ENCODE data around the gene HOXA6. TPM values are rescaled to one million over a fixed set of nuclear protein-coding genes. Genes with fewer than 3 reads are reported as not detected.
A peak's percentile ranks its signal among the peaks of the same experiment; 100 is the strongest.

Gene HOXA6
- total RNA-seq, 1 donor, result 11.2 TPM

DNA sequence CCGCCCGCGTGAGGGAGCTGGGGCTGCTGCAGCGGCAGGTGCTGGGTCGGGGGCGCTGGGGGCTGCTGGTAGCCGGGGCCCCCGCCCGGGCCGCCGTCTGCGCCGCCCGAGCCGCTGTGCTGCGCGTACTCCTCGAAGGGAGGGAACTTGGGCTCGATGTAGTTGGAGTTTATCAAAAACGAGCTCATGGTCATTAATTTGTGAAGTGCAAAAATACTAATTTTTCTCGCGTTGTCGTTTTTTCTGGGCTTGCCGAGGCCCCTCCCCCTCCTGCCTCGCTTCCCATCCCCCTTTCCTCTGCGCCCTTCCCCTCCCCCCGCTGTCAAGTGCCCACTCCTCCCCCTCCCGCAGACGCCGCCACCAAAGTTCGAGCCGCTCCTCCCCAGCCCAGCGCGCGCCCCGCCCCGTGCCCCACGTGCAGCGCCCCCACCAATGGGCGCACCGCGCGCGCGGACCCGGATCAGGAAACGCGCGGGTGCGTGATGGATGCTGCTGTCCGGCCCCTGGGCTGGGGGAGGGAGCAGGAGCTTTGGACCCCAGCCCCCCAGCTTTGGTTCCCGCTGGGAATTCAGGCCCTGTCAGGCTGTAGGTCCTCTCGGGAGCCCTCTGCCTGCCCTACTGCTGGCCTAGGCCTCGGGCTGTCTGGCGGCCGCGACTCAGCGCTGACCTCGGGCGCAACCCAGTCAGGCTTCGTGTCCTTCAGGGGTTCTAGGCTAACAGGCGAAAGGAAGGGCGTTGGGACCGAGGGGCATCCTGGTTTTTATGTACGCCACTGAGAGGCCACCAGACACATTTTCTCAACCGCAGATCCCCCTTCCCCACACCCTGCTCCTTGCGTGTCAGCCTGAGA lies 16.8 kb downstream of the HOXA6 start, which contains the start of gene HOXA4:
TSS of gene HOXA4 (minus strand) at position 218 of the 850 bp plus-strand sequence. CDS start at position 194, 24 bp downstream.
- TF ChIP-seq, protein P1, sequence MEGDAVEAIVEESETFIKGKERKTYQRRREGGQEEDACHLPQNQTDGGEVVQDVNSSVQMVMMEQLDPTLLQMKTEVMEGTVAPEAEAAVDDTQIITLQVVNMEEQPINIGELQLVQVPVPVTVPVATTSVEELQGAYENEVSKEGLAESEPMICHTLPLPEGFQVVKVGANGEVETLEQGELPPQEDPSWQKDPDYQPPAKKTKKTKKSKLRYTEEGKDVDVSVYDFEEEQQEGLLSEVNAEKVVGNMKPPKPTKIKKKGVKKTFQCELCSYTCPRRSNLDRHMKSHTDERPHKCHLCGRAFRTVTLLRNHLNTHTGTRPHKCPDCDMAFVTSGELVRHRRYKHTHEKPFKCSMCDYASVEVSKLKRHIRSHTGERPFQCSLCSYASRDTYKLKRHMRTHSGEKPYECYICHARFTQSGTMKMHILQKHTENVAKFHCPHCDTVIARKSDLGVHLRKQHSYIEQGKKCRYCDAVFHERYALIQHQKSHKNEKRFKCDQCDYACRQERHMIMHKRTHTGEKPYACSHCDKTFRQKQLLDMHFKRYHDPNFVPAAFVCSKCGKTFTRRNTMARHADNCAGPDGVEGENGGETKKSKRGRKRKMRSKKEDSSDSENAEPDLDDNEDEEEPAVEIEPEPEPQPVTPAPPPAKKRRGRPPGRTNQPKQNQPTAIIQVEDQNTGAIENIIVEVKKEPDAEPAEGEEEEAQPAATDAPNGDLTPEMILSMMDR (IDR thresholded peaks at IDR 0.05; ENCODE audit: insufficient read depth, low read depth, low read length), result no peak
- peak within 1 kb of the TSS; percentile 63 for H3K4me3 ChIP-seq (ENCODE audit: low read depth, low read length)
- DNase-seq (ENCODE audit: low read depth), result peak; percentile 74

DNA sequence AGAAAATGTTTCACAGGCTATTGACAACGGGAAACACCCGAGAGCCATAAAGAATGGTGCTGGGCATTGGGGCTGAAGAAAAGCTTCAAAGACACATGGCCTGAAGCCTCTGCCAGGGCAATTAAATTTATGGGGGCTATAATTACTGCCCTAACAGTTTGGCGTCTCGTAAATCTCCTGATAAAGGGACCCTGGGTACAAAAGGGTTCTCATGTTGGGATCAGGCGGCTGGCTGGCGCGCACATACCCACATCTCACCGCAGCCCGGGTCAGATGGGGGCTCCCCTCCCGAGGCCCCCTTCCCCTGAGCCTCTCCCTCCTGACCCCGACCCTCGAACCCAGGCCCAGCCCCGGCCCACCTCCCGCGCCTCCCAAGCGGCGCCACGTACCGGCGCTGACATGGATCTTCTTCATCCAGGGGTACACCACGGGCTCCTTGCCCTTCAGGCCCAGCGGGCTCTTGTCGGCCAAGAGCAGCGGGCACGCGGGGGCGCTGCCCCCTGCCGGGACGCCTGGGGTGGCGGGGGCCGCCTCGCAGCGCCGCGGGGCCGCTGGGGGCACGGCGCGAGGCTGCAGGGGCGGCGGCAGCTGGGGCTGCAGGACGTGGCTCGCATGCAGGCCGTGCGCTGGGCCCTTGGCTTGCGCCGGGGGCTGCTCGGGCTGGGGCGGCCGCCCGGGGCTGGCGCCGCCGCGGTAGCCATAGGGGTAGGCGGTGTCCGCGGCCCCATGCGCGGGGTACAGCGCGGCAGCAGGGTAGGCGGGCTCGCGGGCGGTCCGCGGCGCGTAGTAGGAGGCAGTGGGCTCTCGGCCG lies 17.6 kb downstream of the HOXA6 start:
- DNase-seq (ENCODE audit: low read depth), result no peak
- H3K4me3 ChIP-seq (ENCODE audit: low read depth, low read length), result peak overlapping the region; percentile 63
- TF ChIP-seq, protein P1 (IDR thresholded peaks at IDR 0.05; ENCODE audit: insufficient read depth, low read depth, low read length), result no peak

DNA sequence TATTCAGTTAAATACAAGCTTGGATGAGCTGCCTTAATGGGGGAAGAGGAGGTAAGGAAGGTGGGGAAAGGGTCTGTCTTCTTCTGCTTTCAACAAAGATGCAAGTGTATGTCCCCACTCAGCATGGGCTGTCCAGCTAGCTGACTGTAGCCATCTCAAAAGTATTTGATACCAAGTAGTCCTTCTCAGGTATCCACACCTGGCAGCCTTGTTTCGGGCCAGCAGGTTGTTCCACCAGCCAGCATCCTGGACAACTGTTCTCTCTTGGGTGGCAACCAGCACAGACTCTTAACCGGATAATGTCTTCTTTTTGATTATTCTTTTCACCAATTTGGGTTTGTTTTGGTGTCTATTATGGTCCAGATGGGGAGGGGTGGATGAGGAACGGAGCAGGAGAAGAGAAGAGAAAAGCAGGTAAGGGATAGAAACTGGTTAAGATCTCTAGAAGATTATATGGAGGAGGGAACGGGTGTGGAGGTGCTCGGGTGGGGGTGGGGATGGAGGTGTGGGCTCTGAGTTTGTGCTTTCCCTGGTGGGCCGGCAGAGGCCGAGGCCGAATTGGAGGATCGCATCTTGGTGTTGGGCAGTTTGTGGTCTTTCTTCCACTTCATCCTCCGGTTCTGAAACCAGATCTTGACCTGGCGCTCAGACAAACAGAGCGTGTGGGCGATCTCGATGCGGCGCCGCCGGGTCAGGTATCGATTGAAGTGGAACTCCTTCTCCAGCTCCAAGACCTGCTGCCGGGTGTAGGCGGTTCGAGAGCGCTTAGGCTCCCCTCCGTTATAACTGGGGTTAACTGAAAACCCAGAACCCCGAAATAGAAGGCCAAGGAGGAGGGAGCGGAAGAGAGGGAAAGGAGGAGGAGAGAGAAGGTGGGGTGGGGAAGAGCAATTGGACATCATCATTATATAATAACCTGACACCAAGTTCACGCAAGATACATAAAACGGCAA lies 18.5 kb downstream of the HOXA6 start:
- DNase-seq (ENCODE audit: low read depth), result no peak
- TF ChIP-seq, protein P1 (IDR thresholded peaks at IDR 0.05; ENCODE audit: insufficient read depth, low read depth, low read length), result no peak
- no peak overlapping the region for H3K4me3 ChIP-seq (ENCODE audit: low read depth, low read length)

DNA sequence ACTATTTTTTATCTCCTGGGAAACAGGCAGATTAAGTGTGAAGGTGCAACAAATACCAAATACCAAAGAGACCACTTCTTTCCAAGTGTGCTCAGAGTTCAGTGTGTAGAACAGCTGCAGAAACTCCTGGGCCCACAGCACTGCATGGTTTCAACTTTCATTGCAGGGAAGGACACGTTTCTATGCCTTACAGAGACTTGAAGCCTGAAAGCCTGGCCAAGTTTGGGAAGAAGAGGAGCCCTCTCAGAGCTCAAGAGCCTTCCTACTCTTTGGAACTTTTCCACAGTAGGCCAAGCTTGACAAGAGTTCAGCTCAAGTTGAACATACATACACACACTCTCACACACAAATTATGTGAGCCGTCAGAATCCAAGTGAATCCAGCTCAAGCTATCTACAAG lies 19.5 kb downstream of the HOXA6 start:
- no peak for DNase-seq (ENCODE audit: low read depth)
- TF ChIP-seq, protein P1 (IDR thresholded peaks at IDR 0.05; ENCODE audit: insufficient read depth, low read depth, low read length), result no peak

DNA sequence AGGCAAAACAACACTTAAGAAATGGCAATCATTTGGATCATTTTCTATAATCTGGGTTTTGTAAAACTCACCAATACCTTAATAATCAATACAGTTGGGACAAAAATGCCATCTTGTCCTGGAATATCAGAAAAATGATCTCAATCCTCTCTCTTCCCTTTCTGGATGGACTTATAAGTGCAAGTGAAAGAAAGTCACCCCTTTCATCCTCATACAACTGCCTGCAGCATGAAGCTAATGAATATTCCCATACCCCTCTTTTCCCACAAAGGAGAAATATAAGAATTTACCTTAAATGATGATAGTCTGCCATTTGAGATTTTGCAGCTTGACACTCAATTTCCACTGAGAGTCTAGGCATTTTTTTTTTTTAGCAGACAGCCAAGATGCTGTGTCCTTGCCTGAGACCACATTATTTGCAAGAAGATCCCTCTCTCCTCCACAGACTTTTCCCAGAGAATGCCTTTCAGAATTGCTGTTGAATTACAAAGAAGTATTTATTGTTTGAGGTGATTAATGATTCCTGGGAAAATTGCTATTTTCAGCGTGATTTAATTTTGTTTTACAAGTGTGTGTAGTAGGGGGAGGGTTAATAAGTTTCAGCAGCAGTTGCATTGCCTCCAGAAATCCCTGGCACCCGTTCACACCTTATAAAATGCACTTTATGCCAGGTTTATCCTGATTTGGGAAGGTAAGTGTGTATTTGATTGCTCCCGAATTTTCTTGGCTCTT lies 20.8 kb downstream of the HOXA6 start:
- TF ChIP-seq, protein P1 (IDR thresholded peaks at IDR 0.05; ENCODE audit: insufficient read depth, low read depth, low read length), result no peak
- no peak overlapping the region for H3K4me3 ChIP-seq (ENCODE audit: low read depth, low read length)
- no peak for DNase-seq (ENCODE audit: low read depth)

More for the DNA sequence above, 19.5 kb downstream of the HOXA6 start:
- no peak overlapping the region for H3K4me3 ChIP-seq (ENCODE audit: low read depth, low read length)
